Measurements from ENCODE around the gene EXOC3L1. TPM values are rescaled to one million over a fixed set of nuclear protein-coding genes. Genes with fewer than 3 reads are reported as not detected.

EXOC3L1 gene
- total and polyA plus RNA-seq, 2 of the 4 experiments (the other 2 are of a cell fraction): not detected

DNA sequence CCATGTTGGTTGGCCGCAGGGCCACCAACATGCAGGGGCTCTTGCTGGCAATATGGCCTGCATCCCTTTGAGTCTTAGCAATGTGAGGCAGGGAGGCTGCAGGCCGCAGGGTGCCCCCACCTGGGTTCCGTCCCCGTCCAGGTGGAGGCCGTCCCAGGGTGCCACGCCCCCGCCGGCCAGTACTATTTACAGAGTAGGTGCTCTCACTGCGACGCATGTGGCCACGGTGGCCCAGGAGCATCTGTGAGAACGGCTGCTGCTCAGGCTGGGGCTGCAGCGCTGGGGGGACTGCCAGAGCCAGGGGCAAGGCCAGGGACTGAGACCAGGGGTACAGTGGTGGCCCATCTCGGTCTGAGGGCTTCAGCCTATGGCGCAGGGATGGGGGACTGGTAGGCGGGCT is 9.8 kb downstream of the EXOC3L1 start:
- no peak overlapping the region for H2BK15ac ChIP-seq (ENCODE audit: low read depth, low read length)
- TF ChIP-seq SMC3 (IDR thresholded peaks at IDR 0.05; ENCODE audit: low read depth, low read length) (no peak), USF2 (IDR thresholded peaks at IDR 0.05; ENCODE audit: low read depth, low read length) (no peak), MAZ (IDR thresholded peaks at IDR 0.05; ENCODE audit: borderline replicate concordance, low read depth, low read length) (no peak), POLR2A (IDR thresholded peaks at IDR 0.05; ENCODE audit: low read depth, low read length) (no peak), FOS (IDR thresholded peaks at IDR 0.05; ENCODE audit: low read depth, low read length) (no peak)
- H2BK120ac ChIP-seq (ENCODE audit: low read depth, low read length): no peak overlapping the region
- H3K23ac ChIP-seq (ENCODE audit: low read depth, low read length): no peak overlapping the region
- CTCF ChIA-PET: no interaction called here
- H3K27ac ChIP-seq (ENCODE audit: insufficient read depth, low read length): no peak overlapping the region
- in situ Hi-C loops (cut with MboI; ENCODE audit: low sequenced_read_pairs) (no loop called here), dilution Hi-C loops (cut with HindIII; ENCODE audit: low sequenced_read_pairs, unreplicated experiment) (no loop called here), intact Hi-C loops (cut with micrococcal nuclease) (loop anchor here (10.0 kb wide), 1 partner anchor 165 kb away; no protein-coding TSS in a partner anchor)
- H2BK20ac ChIP-seq (ENCODE audit: low read depth, low read length): no peak overlapping the region
- H3K4me3 ChIP-seq (ENCODE audit: insufficient read depth, low read depth, low read length): no peak overlapping the region
- peaks cover 10% of the 10 kb centered on the region for H3K9me1 ChIP-seq (ENCODE audit: insufficient read depth, low read length)
- H3K36me3 ChIP-seq (ENCODE audit: control insufficient read depth, insufficient read depth, low read length): peaks cover 7% of the 10 kb centered on the region; the same call in 1 of the 2 replicates
- no peak overlapping the region for H2AK9ac ChIP-seq (replicated peaks; ENCODE audit: low read depth, low read length, poor library complexity)
- H3K4me1 ChIP-seq (ENCODE audit: control insufficient read depth, insufficient read depth, low read length): peaks cover 11% of the 10 kb centered on the region
- H2AK5ac ChIP-seq (ENCODE audit: low read depth, low read length): no peak overlapping the region
- no peak overlapping the region for H3K4me2 ChIP-seq (ENCODE audit: low read depth, low read length)
- H3K9me3 ChIP-seq (ENCODE audit: control insufficient read depth, insufficient read depth, low read length): no peaks in the 10 kb centered on the region
- POLR2A ChIA-PET (ENCODE audit: unreplicated experiment): interaction anchor here (0.6 kb wide), 1 partner anchor 79 kb away, joined by 4 read pairs; no protein-coding TSS in a partner anchor
- H2AFZ ChIP-seq (replicated peaks; ENCODE audit: low read length, poor library complexity): no peak overlapping the region
- no peak overlapping the region for H4K8ac ChIP-seq (ENCODE audit: low read depth in 2 of 2, low read length in 2 of 2)
- no peak overlapping the region for H3K14ac ChIP-seq (replicated peaks; ENCODE audit: low read depth, low read length)
- no peak overlapping the region for H3K18ac ChIP-seq (ENCODE audit: low read depth, low read length)
- no peak overlapping the region for H3K4ac ChIP-seq (ENCODE audit: low read depth, low read length)
- no TSS peak for BruUV-seq (replicated peaks)
- H4K5ac ChIP-seq (ENCODE audit: low read depth, low read length): no peak overlapping the region
- WGBS, 2 experiments (ENCODE audit: extremely low coverage in 2 of 2, insufficient read length in 1 of 2): no CpG with 5 or more reads among the region's 16 CpGs
- no peak overlapping the region for H3K9ac ChIP-seq (ENCODE audit: low read depth, low read length)
- no peaks in the 10 kb centered on the region for H3K27me3 ChIP-seq (ENCODE audit: control insufficient read depth, insufficient read depth, low read length)
- H3K56ac ChIP-seq (ENCODE audit: extremely low read depth, insufficient read depth, low read length): no peak overlapping the region
- H3K79me1 ChIP-seq (ENCODE audit: low read depth in 1 of 2, low read length in 2 of 2): peaks cover 27 to 44% of the 10 kb centered on the region in 2 experiments
- H2BK5ac ChIP-seq (ENCODE audit: low read depth, low read length, poor library complexity, severe bottlenecking): no peak overlapping the region
- no peak overlapping the region for H4K91ac ChIP-seq (ENCODE audit: insufficient read depth, low read depth, low read length)
- no peak for DNase-seq
- H4K20me1 ChIP-seq (ENCODE audit: insufficient read depth, low read length): peaks cover 34% of the 10 kb centered on the region
- ATAC-seq (ENCODE audit: low read depth): no peak
